Spleen (tissue), 7 donors: ENCODE measurements around the gene EHMT1.

Experiments used
- CTCF ChIP-seq, 11 experiments: fragments of 200-600 bp in 7 of 11; fragments of 450-650 bp in 4 of 11; sonication (generic) in 4 of 11; IDR thresholded peaks in 8 of 11; conservative IDR thresholded peaks in 3 of 11; 1 replicate in 7 of 11; 2 replicates in 4 of 11; pipeline versions ENCODE4 v1.4.0 to v1.8.0; 2016 to 2021; ENCODE audit warnings: antibody characterized with exemption in 11 of 11, inconsistent platforms in 4 of 11, mild to moderate bottlenecking in 1 of 11
- POLR2A ChIP-seq, 3 donors: fragments of 450-650 bp; IDR thresholded peaks; one replicate each; pipeline ENCODE4 v1.5.1; 2017; ENCODE audit warnings: antibody characterized with exemption in 3 of 3, mild to moderate bottlenecking in 1 of 3
- POLR2AphosphoS5 ChIP-seq, 3 donors: sonication (generic); formaldehyde crosslinking; IDR thresholded peaks; one replicate each; pipeline ENCODE4 v1.5.1; 2017; ENCODE audit warnings: antibody characterized with exemption in 3 of 3
- donor health status: DM: no; HTN: no; CAD: no; lungs with moderate emphysema.
- donor health status: DM: no; HTN: no; CAD: no.
- donor health status: DM: no; HTN: no; CAD: no.

- TF ChIP-seq CTCF (IDR thresholded peaks at IDR 0.05 in 8 of 11, conservative IDR thresholded peaks at IDR 0.05 in 3 of 11), result no peak
- TF ChIP-seq POLR2A (IDR thresholded peaks at IDR 0.05), result no peak
- peak in 1 of 3 donors; percentile 42 for TF ChIP-seq POLR2AphosphoS5 (IDR thresholded peaks at IDR 0.05)
Observed at GRCh38 chr9:137833721-137834613, 215.2 kb downstream of the EHMT1 start.
